CD8-positive, alpha-beta memory T cell (primary cell): ENCODE data around the gene MSL3. TPM values are rescaled to one million over a fixed set of nuclear protein-coding genes. Genes with fewer than 3 reads are reported as not detected.

Source experiments
- CTCF ChIA-PET: fragments of 350-600 bp; sonication (Branson Sonifier 250); formaldehyde crosslinking; loops from one replicate; lab custom pipeline; 2021; ENCODE audit warnings: antibody characterized with exemption; lab: Charles Lee
- POLR2A ChIA-PET: fragments of 350-600 bp; sonication (Branson Sonifier 250); formaldehyde crosslinking; loops from one replicate; lab custom pipeline; 2021; ENCODE audit warnings: antibody characterized with exemption; lab: Charles Lee
- DNase-seq, 5 donors: peaks; one replicate each; pipeline versions ENCODE4 v3.0.0 to v3.0.0-alpha.2; 2020 to 2022; ENCODE audit warnings: mixed read lengths in 1 of 5
- H3K27ac ChIP-seq: one replicate; pipeline ENCODE4 v1.7.0; 2013; ENCODE audit warnings: low read depth, mild to moderate bottlenecking, low read length, moderate library complexity
- H3K27me3 ChIP-seq: 2 replicates; pipeline ENCODE4 v1.7.0; 2013; ENCODE audit warnings: low read length, mild to moderate bottlenecking; ENCODE audit not compliant: insufficient read depth, poor library complexity, severe bottlenecking
- H3K36me3 ChIP-seq: 2 replicates; pipeline ENCODE4 v1.7.0; 2013; ENCODE audit warnings: mild to moderate bottlenecking, low read length, moderate library complexity; ENCODE audit not compliant: insufficient read depth
- H3K4me1 ChIP-seq: 2 replicates; pipeline ENCODE4 v1.7.0; 2013; ENCODE audit warnings: mild to moderate bottlenecking, low read length, moderate library complexity; ENCODE audit not compliant: insufficient read depth
- H3K4me3 ChIP-seq: 2 replicates; pipeline ENCODE4 v1.7.0; 2013; ENCODE audit warnings: mild to moderate bottlenecking, low read length
- H3K9me3 ChIP-seq: 2 replicates; pipeline ENCODE4 v1.7.0; 2013; ENCODE audit warnings: mild to moderate bottlenecking, low read length
- H3K27ac Mint-ChIP-seq, 8 donors: one replicate each; pipeline ENCODE4 v1.8.0; 2020 to 2021; ENCODE audit warnings: mixed read lengths in 8 of 8, mild to moderate bottlenecking in 6 of 8, inconsistent platforms in 3 of 8, moderate library complexity in 3 of 8
- H3K27me3 Mint-ChIP-seq, 2 donors: one replicate each; pipeline ENCODE4 v1.8.0; 2020 to 2021; ENCODE audit warnings: mixed read lengths in 2 of 2, mild to moderate bottlenecking in 1 of 2, moderate library complexity in 1 of 2
- H3K36me3 Mint-ChIP-seq, 3 donors: one replicate each; pipeline ENCODE4 v1.8.0; 2020 to 2021; ENCODE audit warnings: mixed read lengths in 3 of 3, inconsistent platforms in 1 of 3, mild to moderate bottlenecking in 1 of 3
- H3K4me1 Mint-ChIP-seq, 3 donors: one replicate each; pipeline ENCODE4 v1.8.0; 2020 to 2021; ENCODE audit warnings: mixed read lengths in 3 of 3, inconsistent platforms in 1 of 3, mild to moderate bottlenecking in 1 of 3
- H3K4me3 Mint-ChIP-seq, 7 donors: one replicate each; pipeline ENCODE4 v1.8.0; 2020 to 2021; ENCODE audit warnings: mixed read lengths in 7 of 7, mild to moderate bottlenecking in 6 of 7, moderate library complexity in 4 of 7, inconsistent platforms in 2 of 7
- H3K9me3 Mint-ChIP-seq, 5 donors: one replicate each; pipeline ENCODE4 v1.8.0; 2020 to 2022; ENCODE audit warnings: mixed read lengths in 5 of 5, mild to moderate bottlenecking in 3 of 5, moderate library complexity in 2 of 5, inconsistent platforms in 1 of 5
- polyA plus RNA-seq: library from polyadenylated mRNA; unstranded; fragments of 300-500 nt; fragmentation: Illumina TruSeq; gene quantifications from one replicate; pipeline ENCODE4 v1.2.3, GENCODE V29; 2021
- total RNA-seq, 2 experiments: library from RNA; stranded (reverse); gene quantifications; one replicate each; pipeline ENCODE4 v1.2.3, GENCODE V29; 2021

The MSL3 gene
- total and polyA plus RNA-seq, 3 experiments from 2014 or later, result 34.6 to 80.4 (median 37.5) TPM

- H3K27me3 ChIP-seq, result no peaks in the 10 kb centered on the region
- H3K9me3 ChIP-seq, result no peaks in the 10 kb centered on the region
- peaks cover 25% of the 10 kb centered on the region for H3K36me3 ChIP-seq
- H3K4me3 ChIP-seq, result peak overlapping the region; percentile 67
- Mint-ChIP-seq H3K4me1 (peaks cover 54 to 75% (median 57%) of the 10 kb centered on the region in 3 donors), H3K4me3 (peak overlapping the region; percentile 80 to 92 (median 87)), H3K27ac (peak overlapping the region; percentile 39 to 96 (median 90)), H3K9me3 (no peaks in the 10 kb centered on the region), H3K27me3 (peaks cover 0 to 2% of the 10 kb centered on the region in 2 donors), H3K36me3 (peaks cover 32 to 58% (median 42%) of the 10 kb centered on the region in 3 donors)
- H3K4me1 ChIP-seq, result peaks cover 38% of the 10 kb centered on the region
- no peak for DNase-seq
- H3K27ac ChIP-seq, result no peak overlapping the region
- ChIA-PET CTCF (interaction anchor here (1.0 kb wide), 1 partner anchor 9 kb away, joined by 7 read pairs; no protein-coding TSS in a partner anchor), POLR2A (no interaction called here)
Observed at GRCh38 chrX:11760958-11761357, 2.9 kb downstream of the MSL3 start.

DNA sequence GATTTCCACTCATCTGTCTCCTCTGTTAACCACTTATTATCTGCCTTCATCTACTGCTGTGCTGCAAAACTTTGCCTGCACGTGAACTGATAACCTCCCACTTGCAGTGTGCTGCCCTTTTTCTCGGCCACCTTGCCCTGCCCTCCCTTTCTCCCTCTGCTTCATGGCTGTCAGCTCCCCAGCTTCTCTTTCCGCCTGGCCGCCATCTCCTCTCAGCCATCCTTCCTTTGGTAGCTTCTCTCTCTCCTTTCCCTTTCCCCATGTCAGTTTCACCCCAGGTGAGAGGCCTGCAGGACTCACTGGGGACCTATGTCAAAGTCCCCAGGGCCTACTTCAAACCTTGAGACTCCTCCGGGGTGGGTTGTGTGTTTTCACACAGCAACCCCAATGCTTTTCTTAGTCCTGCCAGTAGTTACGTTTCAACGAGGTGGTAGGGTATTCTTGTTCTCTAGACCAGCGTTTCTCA lies 6.6 kb downstream of the MSL3 start:
- H3K27ac Mint-ChIP-seq, result peak overlapping the region; percentile 67 to 97 (median 86)

DNA sequence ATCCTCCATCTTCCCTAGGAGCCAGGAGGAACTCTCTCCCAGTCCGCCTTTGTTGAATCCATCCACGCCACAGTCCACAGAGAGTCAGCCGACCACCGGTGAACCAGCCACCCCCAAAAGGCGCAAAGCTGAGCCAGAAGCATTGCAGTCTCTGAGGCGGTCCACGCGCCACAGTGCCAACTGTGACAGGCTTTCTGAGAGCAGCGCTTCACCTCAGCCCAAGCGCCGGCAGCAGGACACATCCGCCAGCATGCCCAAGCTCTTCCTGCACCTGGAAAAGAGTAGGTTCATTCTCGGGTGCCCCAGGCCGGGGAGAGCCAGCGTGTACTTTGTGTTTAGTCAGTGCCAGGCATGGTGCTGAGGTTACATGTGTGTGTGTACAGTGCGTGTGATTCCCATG lies 7.4 kb downstream of the MSL3 start:
- Histone ChIP-seq H3K27me3 (no peaks in the 10 kb centered on the region), H3K27ac (no peak overlapping the region), H3K9me3 (no peaks in the 10 kb centered on the region), H3K36me3 (peaks cover 25% of the 10 kb centered on the region), H3K4me1 (peaks cover 55% of the 10 kb centered on the region), H3K4me3 (peak overlapping the region; percentile 29)
- Mint-ChIP-seq H3K9me3 (no peaks in the 10 kb centered on the region), H3K27me3 (no peaks in the 10 kb centered on the region), H3K4me3 (peak overlapping the region; percentile 62 to 91 (median 80)), H3K27ac (peak overlapping the region in 7 of 8 donors; percentile 48 to 92 (median 84)), H3K4me1 (peaks cover 64 to 81% (median 81%) of the 10 kb centered on the region in 3 donors), H3K36me3 (peaks cover 32 to 86% (median 52%) of the 10 kb centered on the region in 3 donors)
- CTCF ChIA-PET, result interaction anchor here (1.7 to 2.2 kb wide), 2 partner anchors 8 to 22 kb away, joined by 5 to 12 read pairs; no protein-coding TSS in a partner anchor
- POLR2A ChIA-PET, result no interaction called here
- peak in 1 of 5 donors; percentile 22 for DNase-seq

More for the DNA sequence above, 6.6 kb downstream of the MSL3 start:
- Histone ChIP-seq H3K4me3 (peak overlapping the region; percentile 29), H3K9me3 (no peaks in the 10 kb centered on the region), H3K4me1 (peaks cover 53% of the 10 kb centered on the region), H3K27ac (no peak overlapping the region), H3K27me3 (no peaks in the 10 kb centered on the region), H3K36me3 (peaks cover 25% of the 10 kb centered on the region)
- Mint-ChIP-seq H3K36me3 (peaks cover 32 to 82% (median 53%) of the 10 kb centered on the region in 3 donors), H3K4me3 (peak overlapping the region; percentile 62 to 91 (median 80)), H3K27me3 (no peaks in the 10 kb centered on the region), H3K9me3 (no peaks in the 10 kb centered on the region), H3K4me1 (peaks cover 64 to 82% (median 76%) of the 10 kb centered on the region in 3 donors)
- no peak for DNase-seq
- POLR2A ChIA-PET, result no interaction called here
- CTCF ChIA-PET, result interaction anchor here (0.9 kb wide), 1 partner anchor 10 kb away, joined by 3 read pairs; no protein-coding TSS in a partner anchor

DNA sequence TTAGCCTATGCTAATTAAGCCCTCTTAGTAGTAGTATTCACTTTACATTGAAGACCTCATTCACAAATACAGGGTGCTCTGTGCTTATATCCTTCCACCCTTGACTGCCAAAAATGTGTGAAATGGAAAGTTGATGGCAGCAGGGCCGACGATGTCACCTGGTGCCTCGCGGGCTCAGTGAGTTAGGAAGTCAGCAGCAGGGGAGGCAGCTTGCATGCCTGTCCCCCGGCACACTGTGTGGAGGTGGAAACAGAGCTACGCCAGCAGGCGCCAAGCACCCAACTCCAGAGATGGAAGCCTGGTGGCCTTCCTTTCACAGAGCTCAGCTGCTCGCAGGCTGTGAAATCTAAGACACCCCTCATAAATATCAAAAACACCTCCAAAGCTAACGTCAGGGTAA lies 8.4 kb downstream of the MSL3 start:
- CTCF ChIA-PET, result interaction anchor here (1.6 to 2.2 kb wide), 3 partner anchors 8 to 21 kb away, joined by 5 to 12 read pairs (median 6); partner anchors contain the start of gene MSL3
- H3K4me1 Mint-ChIP-seq, result peaks cover 59 to 78% (median 76%) of the 10 kb centered on the region in 3 donors
- peak overlapping the region in 2 of 7 donors; percentile 44 to 71 for H3K4me3 Mint-ChIP-seq
- peak in 1 of 5 donors; percentile 29 for DNase-seq
- H3K9me3 Mint-ChIP-seq, result no peaks in the 10 kb centered on the region
- Histone ChIP-seq H3K36me3 (peaks cover 25% of the 10 kb centered on the region), H3K4me3 (peak overlapping the region; percentile 6), H3K9me3 (no peaks in the 10 kb centered on the region), H3K27ac (no peak overlapping the region), H3K4me1 (peaks cover 58% of the 10 kb centered on the region), H3K27me3 (no peaks in the 10 kb centered on the region)
- POLR2A ChIA-PET, result no interaction called here
- peak overlapping the region in 7 of 8 donors; percentile 76 to 92 (median 80) for H3K27ac Mint-ChIP-seq
- H3K36me3 Mint-ChIP-seq, result peaks cover 25 to 88% (median 49%) of the 10 kb centered on the region in 3 donors
- H3K27me3 Mint-ChIP-seq, result no peaks in the 10 kb centered on the region

- peaks cover 20 to 85% (median 39%) of the 10 kb centered on the region in 3 donors for H3K36me3 Mint-ChIP-seq
- Histone ChIP-seq H3K27me3 (no peaks in the 10 kb centered on the region), H3K4me1 (peaks cover 48% of the 10 kb centered on the region), H3K4me3 (no peak overlapping the region), H3K9me3 (no peaks in the 10 kb centered on the region), H3K27ac (no peak overlapping the region), H3K36me3 (peaks cover 18% of the 10 kb centered on the region)
- ChIA-PET CTCF (interaction anchor here (1.6 kb wide), 1 partner anchor 10 kb away, joined by 6 read pairs; the partner anchor contains the start of gene MSL3), POLR2A (no interaction called here)
- H3K9me3 Mint-ChIP-seq, result no peaks in the 10 kb centered on the region
- peak overlapping the region in 1 of 7 donors; percentile 18 for H3K4me3 Mint-ChIP-seq
- no peak for DNase-seq
- peaks cover 48 to 65% (median 60%) of the 10 kb centered on the region in 3 donors for H3K4me1 Mint-ChIP-seq
- H3K27me3 Mint-ChIP-seq, result no peaks in the 10 kb centered on the region
- peak overlapping the region; percentile 3 to 87 (median 64) for H3K27ac Mint-ChIP-seq
Observed at GRCh38 chrX:11768039-11768438, 10.0 kb downstream of the MSL3 start.

- H3K4me3 Mint-ChIP-seq, result no peak overlapping the region
Observed at GRCh38 chrX:11770320-11770719, 12.3 kb downstream of the MSL3 start.

DNA sequence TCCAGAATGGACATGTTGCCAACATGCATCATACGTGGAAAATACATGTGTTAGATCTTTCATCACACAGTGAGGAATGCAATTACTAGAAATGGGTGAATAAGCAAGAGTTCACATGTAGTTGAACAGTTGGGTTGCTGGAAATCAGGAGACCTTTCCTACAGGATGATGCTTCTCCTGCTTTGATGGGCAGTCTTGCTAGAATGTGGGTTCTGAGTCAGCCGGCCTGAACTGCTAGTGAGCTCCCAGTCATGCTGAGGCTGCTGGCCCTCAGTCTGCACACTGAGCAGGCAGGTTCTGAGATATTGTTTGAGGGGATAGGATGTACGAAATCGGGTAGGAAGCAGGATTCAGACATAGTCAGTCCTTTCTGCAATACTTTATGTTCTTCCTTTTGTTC lies 20.2 kb downstream of the MSL3 start:
- CTCF ChIA-PET, result no interaction called here
- no peaks in the 10 kb centered on the region for H3K9me3 ChIP-seq
- H3K9me3 Mint-ChIP-seq, result no peaks in the 10 kb centered on the region

More at GRCh38 chrX:11770320-11770719, 12.3 kb downstream of the MSL3 start:
- CTCF ChIA-PET, result interaction anchor here (1.1 to 4.1 kb wide), 5 partner anchors 9 to 239 kb away, joined by 3 to 19 read pairs (median 7); partner anchors contain the start of gene MSL3
- POLR2A ChIA-PET, result interaction anchor here (1.0 kb wide), 1 partner anchor 11 kb away, joined by 3 read pairs; no protein-coding TSS in a partner anchor
- H3K36me3 ChIP-seq, result peaks cover 13% of the 10 kb centered on the region
- no peak overlapping the region for H3K4me3 ChIP-seq
- peaks cover 27 to 48% (median 42%) of the 10 kb centered on the region in 3 donors for H3K4me1 Mint-ChIP-seq
- peaks cover 5 to 82% (median 27%) of the 10 kb centered on the region in 3 donors for H3K36me3 Mint-ChIP-seq
- peak in 4 of 5 donors; percentile 24 to 77 (median 65) for DNase-seq
- peaks cover 26% of the 10 kb centered on the region for H3K4me1 ChIP-seq
- H3K27ac ChIP-seq, result no peak overlapping the region
- no peaks in the 10 kb centered on the region for H3K9me3 Mint-ChIP-seq
- H3K27me3 Mint-ChIP-seq, result no peaks in the 10 kb centered on the region
- H3K9me3 ChIP-seq, result no peaks in the 10 kb centered on the region
- H3K27ac Mint-ChIP-seq, result peak overlapping the region in 7 of 8 donors; percentile 20 to 86 (median 59)
- no peaks in the 10 kb centered on the region for H3K27me3 ChIP-seq

GRCh38 chrX:11781133-11781532 lies 23.1 kb downstream of the MSL3 start:
- Mint-ChIP-seq H3K4me3 (no peak overlapping the region), H3K36me3 (peaks cover 5 to 19% (median 14%) of the 10 kb centered on the region in 3 donors), H3K9me3 (no peaks in the 10 kb centered on the region), H3K4me1 (no peaks in the 10 kb centered on the region), H3K27me3 (peaks cover 0 to 7% of the 10 kb centered on the region in 2 donors), H3K27ac (no peak overlapping the region)
- H3K9me3 ChIP-seq, result no peaks in the 10 kb centered on the region
- H3K4me1 ChIP-seq, result no peaks in the 10 kb centered on the region
- H3K36me3 ChIP-seq, result peaks cover 1% of the 10 kb centered on the region
- no peak for DNase-seq
- no peak overlapping the region for H3K27ac ChIP-seq
- POLR2A ChIA-PET, result no interaction called here
- H3K4me3 ChIP-seq, result no peak overlapping the region
- H3K27me3 ChIP-seq, result no peaks in the 10 kb centered on the region
- CTCF ChIA-PET, result interaction anchor here (1.3 kb wide), 1 partner anchor 11 kb away, joined by 4 read pairs; no protein-coding TSS in a partner anchor

More for the DNA sequence above, 20.2 kb downstream of the MSL3 start:
- peaks cover 18% of the 10 kb centered on the region for H3K36me3 ChIP-seq
- DNase-seq, result no peak
- peaks cover 0 to 11% (median 0%) of the 10 kb centered on the region in 3 donors for H3K4me1 Mint-ChIP-seq
- peaks cover 9 to 42% (median 26%) of the 10 kb centered on the region in 3 donors for H3K36me3 Mint-ChIP-seq
- H3K27ac Mint-ChIP-seq, result no peak overlapping the region
- H3K27me3 Mint-ChIP-seq, result peaks cover 0 to 7% of the 10 kb centered on the region in 2 donors
- H3K27me3 ChIP-seq, result no peaks in the 10 kb centered on the region
- POLR2A ChIA-PET, result no interaction called here
- no peak overlapping the region for H3K4me3 ChIP-seq
- H3K27ac ChIP-seq, result no peak overlapping the region
- H3K4me1 ChIP-seq, result no peaks in the 10 kb centered on the region
- H3K4me3 Mint-ChIP-seq, result no peak overlapping the region
